HCT116 (cell line): Measurements from ENCODE around the gene CNOT10. TPM values are rescaled to one million over a fixed set of nuclear protein-coding genes. Genes with fewer than 3 reads are reported as not detected.

ENCODE experiments used
- ATAC-seq: fragments of 200-7000 bp; cut with Tn5 transposase; 2 replicates; pipeline ENCODE4 v1.9.1; 2020; ENCODE audit warnings: mild to moderate bottlenecking, moderate library complexity
- BruUV-seq: library from RNA; stranded (reverse); fragments of 400-500 nt; replicated peaks from 2 replicates; lab custom pipeline; 2021; lab: Mats Ljungman, UMichigan
- CTCF ChIA-PET: fragments of 300-600 bp; sonication (Branson Sonifier 250); formaldehyde crosslinking; loops from one replicate; lab custom pipeline; 2021; ENCODE audit warnings: antibody characterized with exemption; lab: Charles Lee
- POLR2A ChIA-PET: fragments of 300-600, 350-600 bp; sonication (Branson Sonifier 250); formaldehyde crosslinking; loops from one replicate; lab custom pipeline; 2021; ENCODE audit warnings: antibody characterized with exemption; lab: Charles Lee
- RAD21 ChIA-PET, 2 experiments: fragments of 300-600 bp; sonication (Branson Sonifier 250); formaldehyde crosslinking; loops; one replicate each; lab custom pipeline; 2023; ENCODE audit warnings: low total read pairs in 2 of 2; ENCODE audit not compliant: uncharacterized antibody in 2 of 2, unreplicated experiment in 2 of 2, low non-redundant PET in 1 of 2; lab: Charles Lee
- DNase-seq: peaks from one replicate; pipeline ENCODE4 v3.0.0-alpha.2; 2010; ENCODE audit warnings: low read depth, low spot score
- H2AFZ ChIP-seq: fragments of 200-600 bp; shearing (Covaris generic), sonication (generic); 2 replicates; pipeline ENCODE4 v1.6.1; 2017; ENCODE audit warnings: low read depth, mixed run types, mixed read lengths, antibody characterized with exemption, low read length; ENCODE audit not compliant: poor library complexity, severe bottlenecking
- H3K27ac ChIP-seq: 2 replicates; pipeline ENCODE4 v1.5.1; 2012; ENCODE audit warnings: low read depth, low read length
- H3K27me3 ChIP-seq: fragments of 200-600 bp; sonication (generic); 2 replicates; pipeline ENCODE4 v1.6.1; 2016; ENCODE audit warnings: mixed run types, low read length, mixed read lengths; ENCODE audit not compliant: insufficient read depth
- H3K36me3 ChIP-seq, 2 experiments: fragments of 200-500 bp in 1 of 2; fragments of 200-600 bp in 1 of 2; sonication (Bioruptor generic) in 1 of 2; sonication (generic) in 1 of 2; 2 replicates each; pipeline versions ENCODE4 v1.5.1 to v1.6.1; 2014 to 2016; ENCODE audit warnings: low read length in 2 of 2, inconsistent platforms in 1 of 2, mixed read lengths in 1 of 2, mixed run types in 1 of 2; ENCODE audit not compliant: insufficient read depth in 2 of 2, control insufficient read depth in 1 of 2
- H3K4me1 ChIP-seq, 2 experiments: fragments of 200-600 bp in 1 of 2; sonication (generic) in 1 of 2; 2 replicates each; pipeline versions ENCODE4 v1.5.1 to v1.6.1; 2012 to 2017; ENCODE audit warnings: low read length in 2 of 2, inconsistent platforms in 1 of 2, mild to moderate bottlenecking in 1 of 2, mixed read lengths in 1 of 2, mixed run types in 1 of 2, moderate library complexity in 1 of 2; ENCODE audit not compliant: insufficient read depth in 2 of 2, control insufficient read depth in 1 of 2
- H3K4me2 ChIP-seq: fragments of 200-600 bp; sonication (generic); 2 replicates; pipeline ENCODE4 v1.6.1; 2017; ENCODE audit warnings: mixed run types, low read length, mixed read lengths
- H3K4me3 ChIP-seq, 2 experiments: fragments of 200-600 bp in 1 of 2; sonication (generic) in 1 of 2; replicated peaks in 1 of 2; 2 replicates each; pipeline ENCODE4 v1.5.1; 2011 to 2016; ENCODE audit warnings: low read length in 2 of 2, control low read depth in 1 of 2, low read depth in 1 of 2, mild to moderate bottlenecking in 1 of 2, mixed read lengths in 1 of 2, mixed run types in 1 of 2
- H3K79me2 ChIP-seq: fragments of 200-600 bp; sonication (generic); 2 replicates; pipeline ENCODE4 v1.6.1; 2017; ENCODE audit warnings: mild to moderate bottlenecking, mixed run types, low read length, moderate library complexity, mixed read lengths; ENCODE audit not compliant: insufficient read depth
- H3K9ac ChIP-seq: fragments of 200-600 bp; sonication (generic); 2 replicates; pipeline ENCODE4 v1.6.1; 2016; ENCODE audit warnings: low read length, mixed read lengths
- H3K9me2 ChIP-seq: fragments of 200-600 bp; sonication (generic), shearing (Covaris generic); 2 replicates; pipeline ENCODE4 v1.6.1; 2017; ENCODE audit warnings: mixed run types, mild to moderate bottlenecking, moderate library complexity; ENCODE audit not compliant: insufficient read depth
- H3K9me3 ChIP-seq, 2 experiments: fragments of 200-500 bp in 1 of 2; fragments of 200-600 bp in 1 of 2; sonication (Bioruptor generic) in 1 of 2; sonication (generic) in 1 of 2; 2 replicates each; pipeline ENCODE4 v1.6.1; 2014 to 2017; ENCODE audit warnings: low read length in 2 of 2, mixed read lengths in 2 of 2, inconsistent platforms in 1 of 2, low read depth in 1 of 2, mild to moderate bottlenecking in 1 of 2, mixed run types in 1 of 2, moderate library complexity in 1 of 2; ENCODE audit not compliant: control insufficient read depth in 1 of 2, insufficient read depth in 1 of 2
- H4K20me1 ChIP-seq: fragments of 200-600 bp; sonication (generic), shearing (Covaris generic); 2 replicates; pipeline ENCODE4 v1.6.1; 2017; ENCODE audit warnings: mixed run types, mild to moderate bottlenecking, moderate library complexity; ENCODE audit not compliant: insufficient read depth
- CBX3 ChIP-seq: IDR thresholded peaks from 2 replicates; pipeline ENCODE4 v1.6.1; 2012; ENCODE audit warnings: low read depth
- CEBPB ChIP-seq: IDR thresholded peaks from 2 replicates; pipeline ENCODE4 v1.6.1; 2012; ENCODE audit warnings: low read depth
- EZH2phosphoT487 ChIP-seq: fragments of 200-600 bp; IDR thresholded peaks from 2 replicates; pipeline ENCODE4 v1.6.1; 2018; ENCODE audit warnings: antibody characterized with exemption, borderline replicate concordance
- FOSL1 ChIP-seq: IDR thresholded peaks from 2 replicates; pipeline ENCODE4 v1.6.1; 2012; ENCODE audit warnings: low read depth
- JUND ChIP-seq: IDR thresholded peaks from 2 replicates; pipeline ENCODE4 v1.6.1; 2012
- POLR2AphosphoS5 ChIP-seq: IDR thresholded peaks from 2 replicates; pipeline ENCODE4 v1.6.1; 2011; ENCODE audit warnings: mild to moderate bottlenecking, low read depth, low read length, moderate library complexity
- RAD21 ChIP-seq: IDR thresholded peaks from 2 replicates; pipeline ENCODE4 v1.6.1; 2012; ENCODE audit warnings: low read depth, mild to moderate bottlenecking
- SP1 ChIP-seq: IDR thresholded peaks from 2 replicates; pipeline ENCODE4 v1.6.1; 2012; ENCODE audit warnings: low read depth
- TCF7L2 ChIP-seq: IDR thresholded peaks from 2 replicates; pipeline ENCODE4 v1.7.0; 2011; ENCODE audit warnings: borderline replicate concordance, inconsistent platforms; ENCODE audit not compliant: insufficient read depth, insufficient read length; ENCODE audit errors: extremely low read depth
- YY1 ChIP-seq: IDR thresholded peaks from 2 replicates; pipeline ENCODE4 v1.6.1; 2011; ENCODE audit warnings: low read length, low read depth, moderate library complexity, mild to moderate bottlenecking; ENCODE audit not compliant: insufficient replicate concordance; ENCODE audit errors: extremely low read depth
- ZFX ChIP-seq: fragments of 450-650 bp; IDR thresholded peaks from 2 replicates; pipeline ENCODE4 v1.6.1; 2017
- intact Hi-C: fragments of 100-400 bp; cut with micrococcal nuclease; formaldehyde crosslinking; loops from 2 replicates; pipeline ENCODE4 v1.10.0; 2022
- total RNA-seq: library from RNA; stranded (reverse); gene quantifications from one replicate; pipeline ENCODE4 v1.2.1, GENCODE V29; 2021; ENCODE audit not compliant: unreplicated experiment
- TF ChIP-seq, protein P1 (sequence below): IDR thresholded peaks from 2 replicates; pipeline ENCODE4 v1.6.1; 2011; ENCODE audit warnings: mild to moderate bottlenecking, low read length, moderate library complexity; ENCODE audit not compliant: insufficient replicate concordance; ENCODE audit errors: extremely low read depth

CNOT10 gene
- total RNA-seq, 1 experiment from 2014 or later = 47.4 TPM

DNA sequence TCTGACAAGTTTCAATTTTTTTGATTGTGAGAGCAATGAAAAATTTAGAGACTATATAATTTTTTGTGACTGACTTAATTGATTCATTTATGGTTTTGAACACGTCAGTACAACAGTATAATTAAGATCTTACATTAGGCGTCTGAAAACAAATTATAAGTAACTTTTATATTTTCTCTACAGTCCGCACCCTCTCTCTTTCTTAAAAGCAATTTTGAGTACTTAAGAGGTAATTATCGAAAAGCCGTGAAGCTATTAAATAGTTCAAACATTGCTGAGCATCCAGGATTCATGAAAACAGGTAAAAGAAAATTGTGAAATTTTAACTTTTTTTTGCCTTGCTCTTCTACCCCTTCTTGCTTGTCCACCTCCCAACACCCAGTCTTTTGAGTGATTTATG lies 34.9 kb downstream of the CNOT10 start:
- intact Hi-C loops = no loop called here
- Histone ChIP-seq H2AFZ (no peak overlapping the region), H4K20me1 (no peaks in the 10 kb centered on the region), H3K36me3 (peaks cover 3 to 21% of the 10 kb centered on the region in 2 experiments; a peak in 3 of 4 replicates), H3K4me3 (no peak overlapping the region), H3K27ac (no peak overlapping the region), H3K79me2 (no peaks in the 10 kb centered on the region), H3K9me3 (no peaks in the 10 kb centered on the region), H3K9ac (no peak overlapping the region), H3K9me2 (no peaks in the 10 kb centered on the region), H3K4me1 (no peaks in the 10 kb centered on the region), H3K27me3 (no peaks in the 10 kb centered on the region), H3K4me2 (no peak overlapping the region)
- DNase-seq = no peak
- POLR2A ChIA-PET = no interaction called here
- RAD21 ChIA-PET = no interaction called here
- no TSS peak for BruUV-seq
- no peak for ATAC-seq
- CTCF ChIA-PET = no interaction called here
- TF ChIP-seq RAD21 = no peak
- TF ChIP-seq EZH2phosphoT487 = no peak
- no peak for TF ChIP-seq CBX3
- TF ChIP-seq CEBPB = no peak
- no peak for TF ChIP-seq ZFX
- no peak for TF ChIP-seq YY1
- TF ChIP-seq, protein P1, sequence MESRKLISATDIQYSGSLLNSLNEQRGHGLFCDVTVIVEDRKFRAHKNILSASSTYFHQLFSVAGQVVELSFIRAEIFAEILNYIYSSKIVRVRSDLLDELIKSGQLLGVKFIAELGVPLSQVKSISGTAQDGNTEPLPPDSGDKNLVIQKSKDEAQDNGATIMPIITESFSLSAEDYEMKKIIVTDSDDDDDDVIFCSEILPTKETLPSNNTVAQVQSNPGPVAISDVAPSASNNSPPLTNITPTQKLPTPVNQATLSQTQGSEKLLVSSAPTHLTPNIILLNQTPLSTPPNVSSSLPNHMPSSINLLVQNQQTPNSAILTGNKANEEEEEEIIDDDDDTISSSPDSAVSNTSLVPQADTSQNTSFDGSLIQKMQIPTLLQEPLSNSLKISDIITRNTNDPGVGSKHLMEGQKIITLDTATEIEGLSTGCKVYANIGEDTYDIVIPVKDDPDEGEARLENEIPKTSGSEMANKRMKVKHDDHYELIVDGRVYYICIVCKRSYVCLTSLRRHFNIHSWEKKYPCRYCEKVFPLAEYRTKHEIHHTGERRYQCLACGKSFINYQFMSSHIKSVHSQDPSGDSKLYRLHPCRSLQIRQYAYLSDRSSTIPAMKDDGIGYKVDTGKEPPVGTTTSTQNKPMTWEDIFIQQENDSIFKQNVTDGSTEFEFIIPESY = no peak
- TF ChIP-seq POLR2AphosphoS5 = no peak
- TF ChIP-seq JUND = no peak
- TF ChIP-seq FOSL1 = no peak
- TF ChIP-seq TCF7L2 = no peak
- TF ChIP-seq SP1 = no peak
